GM12891 (cell line): Measurements from ENCODE around the gene TLN1.

ENCODE experiments used
- PAX5 ChIP-seq: IDR thresholded peaks from 2 replicates; pipeline ENCODE4 v1.6.1; 2011; ENCODE audit warnings: low read length, moderate library complexity, mild to moderate bottlenecking; ENCODE audit not compliant: insufficient read depth, severe bottlenecking
- POLR2A ChIP-seq: IDR thresholded peaks from 2 replicates; pipeline ENCODE4 v1.6.1; 2011; ENCODE audit warnings: low read depth, low read length, control low read depth
- POLR2AphosphoS5 ChIP-seq: IDR thresholded peaks from 2 replicates; pipeline ENCODE4 v1.6.1; 2011; ENCODE audit warnings: low read depth, low read length, control low read depth
- POU2F2 ChIP-seq: IDR thresholded peaks from 2 replicates; pipeline ENCODE4 v1.6.1; 2011; ENCODE audit warnings: low read depth, mild to moderate bottlenecking, control low read depth, low read length, moderate library complexity
- TAF1 ChIP-seq: IDR thresholded peaks from 2 replicates; pipeline ENCODE4 v1.6.1; 2011; ENCODE audit warnings: low read depth, low read length, control low read depth

DNA sequence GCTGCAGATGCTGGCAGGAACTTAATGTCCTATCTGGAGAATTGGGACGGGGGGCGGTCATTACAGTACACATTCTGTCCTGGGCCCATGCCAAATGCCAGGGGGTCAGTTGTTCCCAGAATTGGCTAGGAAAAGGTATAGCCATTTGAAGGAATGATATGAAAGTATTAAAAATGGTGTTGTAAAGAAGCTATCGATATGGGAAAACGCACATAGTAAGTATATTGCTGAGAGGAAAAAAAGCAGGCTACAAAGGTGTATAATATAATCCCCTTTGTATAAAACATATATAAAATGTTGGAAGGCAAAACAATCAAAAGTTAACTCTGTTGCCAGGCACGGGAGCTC lies 66.5 kb downstream of the TLN1 start:
- TF ChIP-seq POLR2AphosphoS5 (no peak), POLR2A (no peak), TAF1 (no peak), PAX5 (no peak), POU2F2 (no peak)
